DND-41 (cell line): ENCODE data around the gene MALRD1.

ENCODE experiments used
- ATAC-seq: fragments of 200-7000 bp; cut with Tn5 transposase; 3 replicates; pipeline ENCODE4 v1.9.1; 2021; ENCODE audit warnings: low read depth; ENCODE audit not compliant: insufficient read depth
- DNase-seq: peaks from one replicate; pipeline ENCODE4 v3.0.0-alpha.2; 2020
- H2AFZ ChIP-seq: 2 replicates; pipeline ENCODE4 v1.6.0; 2012; ENCODE audit warnings: low read depth, low read length
- H3K27ac ChIP-seq: 2 replicates; pipeline ENCODE4 v1.5.1; 2012; ENCODE audit warnings: low read length, inconsistent platforms
- H3K27me3 ChIP-seq: fragments of 200-600 bp; sonication (generic); 2 replicates; pipeline ENCODE4 v1.6.0; 2012; ENCODE audit warnings: low read length, mild to moderate bottlenecking, inconsistent platforms; ENCODE audit not compliant: insufficient read depth, poor library complexity
- H3K36me3 ChIP-seq: 2 replicates; pipeline ENCODE4 v1.5.1; 2012; ENCODE audit warnings: low read length, inconsistent platforms; ENCODE audit not compliant: insufficient read depth
- H3K4me1 ChIP-seq: 2 replicates; pipeline ENCODE4 v1.5.1; 2012; ENCODE audit warnings: mild to moderate bottlenecking, low read length; ENCODE audit not compliant: insufficient read depth
- H3K4me2 ChIP-seq: 2 replicates; pipeline ENCODE4 v1.6.0; 2012; ENCODE audit warnings: mild to moderate bottlenecking, moderate library complexity, low read length, inconsistent platforms; ENCODE audit not compliant: insufficient read depth
- H3K4me3 ChIP-seq, 2 experiments: fragments of 200-600 bp in 1 of 2; shearing (Covaris generic) in 1 of 2; 2 replicates each; pipeline ENCODE4 v1.5.1; 2012 to 2016; ENCODE audit warnings: inconsistent platforms in 2 of 2, low read length in 2 of 2, mild to moderate bottlenecking in 2 of 2, low read depth in 1 of 2, moderate library complexity in 1 of 2
- H3K79me2 ChIP-seq: 2 replicates; pipeline ENCODE4 v1.6.0; 2012; ENCODE audit warnings: low read length, inconsistent platforms; ENCODE audit not compliant: insufficient read depth
- H3K9ac ChIP-seq: 2 replicates; pipeline ENCODE4 v1.6.0; 2012; ENCODE audit warnings: low read depth, mild to moderate bottlenecking, inconsistent platforms, low read length, moderate library complexity
- H3K9me3 ChIP-seq: 2 replicates; pipeline ENCODE4 v1.5.1; 2012; ENCODE audit warnings: low read length, moderate library complexity, mild to moderate bottlenecking, inconsistent platforms; ENCODE audit not compliant: insufficient read depth, severe bottlenecking
- H4K20me1 ChIP-seq: 2 replicates; pipeline ENCODE4 v1.6.0; 2012; ENCODE audit warnings: low read length; ENCODE audit not compliant: insufficient read depth
- CTCF ChIP-seq: IDR thresholded peaks from 2 replicates; pipeline ENCODE4 v1.5.1; 2012; ENCODE audit warnings: borderline replicate concordance, low read length, moderate library complexity, mild to moderate bottlenecking; ENCODE audit not compliant: poor library complexity, severe bottlenecking; ENCODE audit errors: extremely low read depth
- EZH2 ChIP-seq: IDR thresholded peaks from 3 replicates; pipeline ENCODE4 v1.6.1; 2012; ENCODE audit warnings: borderline replicate concordance, low read depth, mild to moderate bottlenecking, moderate library complexity, low read length, inconsistent platforms; ENCODE audit not compliant: severe bottlenecking

Gene MALRD1

DNA sequence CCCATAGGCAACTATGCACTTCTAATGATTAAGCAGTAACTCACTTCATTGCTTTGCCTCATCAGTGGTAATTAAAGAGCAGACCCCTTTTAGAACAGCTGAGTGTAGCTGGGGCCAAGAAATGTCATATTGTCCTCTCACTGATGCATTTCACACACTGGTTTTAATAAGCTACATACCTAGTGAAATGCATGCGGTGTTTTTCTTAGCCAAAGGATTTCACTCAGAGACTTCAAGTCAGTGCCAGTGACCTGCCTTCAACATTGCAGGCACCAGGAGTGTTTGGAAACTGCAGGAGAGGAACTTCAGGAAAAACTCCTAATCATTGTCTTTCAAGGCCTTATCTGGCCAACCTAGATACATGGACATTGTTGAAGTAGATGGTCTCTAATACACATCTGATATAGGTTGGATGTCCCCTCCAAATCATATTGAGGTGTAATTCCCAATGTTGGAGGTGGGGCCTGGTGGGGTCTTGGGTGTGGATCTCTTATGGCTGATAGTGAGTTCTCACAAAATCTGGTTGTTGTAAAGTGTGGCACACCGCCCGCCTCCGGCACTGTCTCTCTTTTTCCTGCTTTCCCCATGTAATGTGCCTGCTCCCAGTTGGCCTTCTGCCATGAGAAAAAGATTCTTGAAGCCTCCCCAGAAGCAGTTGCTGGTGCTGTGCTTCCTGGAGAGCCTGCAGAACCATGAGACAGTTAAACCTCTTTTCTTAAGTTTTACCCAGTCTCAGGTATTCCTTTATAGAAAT lies 515.0 kb downstream of the MALRD1 start:
- Histone ChIP-seq H3K79me2 (no peaks in the 10 kb centered on the region), H4K20me1 (no peaks in the 10 kb centered on the region), H3K9ac (no peak overlapping the region), H3K4me1 (no peaks in the 10 kb centered on the region), H3K4me2 (no peak overlapping the region), H2AFZ (no peak overlapping the region), H3K9me3 (no peaks in the 10 kb centered on the region), H3K27ac (no peak overlapping the region), H3K27me3 (no peaks in the 10 kb centered on the region), H3K36me3 (no peaks in the 10 kb centered on the region), H3K4me3 (no peak overlapping the region)
- no peak for TF ChIP-seq CTCF
- no peak for TF ChIP-seq EZH2
- no peak for ATAC-seq
- DNase-seq = no peak

DNA sequence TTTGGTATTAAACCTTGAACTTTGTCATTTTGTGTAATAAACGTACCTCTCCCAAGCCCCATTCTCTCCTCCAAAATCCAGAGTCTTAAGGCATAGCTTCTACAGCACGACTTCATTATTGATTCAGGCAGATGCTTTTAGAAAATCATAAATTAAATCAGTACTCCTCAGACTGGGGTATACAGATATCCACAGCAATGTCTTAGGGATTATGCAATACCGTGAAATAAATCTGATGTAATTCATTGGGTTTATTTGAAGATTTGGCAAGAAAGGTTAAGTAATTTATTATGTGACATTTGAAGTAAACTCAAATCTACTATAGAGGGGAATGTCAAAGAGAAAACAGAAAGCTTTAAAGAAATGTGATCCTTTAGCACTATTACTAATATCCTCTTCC lies 521.5 kb downstream of the MALRD1 start:
- no peak overlapping the region for H3K4me3 ChIP-seq
- no peaks in the 10 kb centered on the region for H3K9me3 ChIP-seq
- no peaks in the 10 kb centered on the region for H3K4me1 ChIP-seq
- H2AFZ ChIP-seq = no peak overlapping the region
- H3K9ac ChIP-seq = no peak overlapping the region
- TF ChIP-seq EZH2 = no peak
- TF ChIP-seq CTCF = no peak
- no peaks in the 10 kb centered on the region for H3K36me3 ChIP-seq
- H3K79me2 ChIP-seq = no peaks in the 10 kb centered on the region
- ATAC-seq (no peak), DNase-seq (no peak)
- no peaks in the 10 kb centered on the region for H4K20me1 ChIP-seq
- no peaks in the 10 kb centered on the region for H3K27me3 ChIP-seq
- H3K27ac ChIP-seq = no peak overlapping the region
- H3K4me2 ChIP-seq = no peak overlapping the region

DNA sequence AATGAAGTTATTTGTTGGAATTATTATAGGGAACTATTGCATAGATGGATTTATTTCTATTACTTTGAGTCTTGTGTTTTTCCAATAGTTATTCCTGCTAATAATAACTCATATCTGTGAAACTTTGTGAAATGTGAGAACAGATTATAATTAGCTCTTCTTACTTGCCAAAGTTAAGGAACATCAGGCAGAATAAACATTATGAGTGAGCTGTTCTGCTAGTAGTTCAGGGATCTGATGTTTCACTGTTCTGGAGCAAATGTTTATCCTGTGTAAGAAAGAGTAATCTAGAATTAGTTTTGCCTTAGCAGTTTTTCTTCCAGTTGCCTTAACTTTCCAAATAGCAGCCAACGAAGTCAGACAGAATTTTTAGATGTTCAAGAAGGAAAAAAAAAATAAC lies 522.4 kb downstream of the MALRD1 start:
- no peaks in the 10 kb centered on the region for H3K9me3 ChIP-seq
- no peaks in the 10 kb centered on the region for H3K27me3 ChIP-seq
- no peak overlapping the region for H3K27ac ChIP-seq
- no peaks in the 10 kb centered on the region for H3K79me2 ChIP-seq
- H3K4me3 ChIP-seq = no peak overlapping the region
- H2AFZ ChIP-seq = no peak overlapping the region
- H3K4me2 ChIP-seq = no peak overlapping the region
- TF ChIP-seq CTCF (no peak), EZH2 (no peak)
- DNase-seq = no peak
- H3K4me1 ChIP-seq = no peaks in the 10 kb centered on the region
- H4K20me1 ChIP-seq = no peaks in the 10 kb centered on the region
- no peak overlapping the region for H3K9ac ChIP-seq
- H3K36me3 ChIP-seq = no peaks in the 10 kb centered on the region
- ATAC-seq = no peak
